ENCODE data around the gene COA1.
"Not testable (repeated sequence)": the region's sequence is repeated elsewhere in the genome, so short reads cannot be mapped to it uniquely, and the experiment has no call there.

DNA sequence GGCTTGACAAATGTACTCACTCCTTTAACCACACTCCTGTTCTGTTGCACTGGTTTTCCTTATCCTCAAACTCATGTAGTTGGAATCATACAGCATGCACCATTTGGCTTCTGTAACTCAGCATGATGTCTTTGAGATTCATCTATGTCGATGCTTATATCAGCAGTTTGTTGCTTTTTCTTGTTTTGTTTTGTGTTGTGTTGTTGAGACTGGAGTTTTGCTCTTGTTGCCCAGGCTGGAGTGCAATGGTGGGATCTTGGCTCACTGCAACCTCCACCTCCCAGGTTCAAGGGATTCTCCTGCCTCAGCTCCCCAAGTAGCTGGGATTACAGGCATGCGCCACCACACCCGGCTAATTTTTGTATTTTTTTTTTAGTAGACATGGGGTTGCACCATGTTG, 101.5 kb downstream of the COA1 start:
- TF ChIP-seq, protein P1, sequence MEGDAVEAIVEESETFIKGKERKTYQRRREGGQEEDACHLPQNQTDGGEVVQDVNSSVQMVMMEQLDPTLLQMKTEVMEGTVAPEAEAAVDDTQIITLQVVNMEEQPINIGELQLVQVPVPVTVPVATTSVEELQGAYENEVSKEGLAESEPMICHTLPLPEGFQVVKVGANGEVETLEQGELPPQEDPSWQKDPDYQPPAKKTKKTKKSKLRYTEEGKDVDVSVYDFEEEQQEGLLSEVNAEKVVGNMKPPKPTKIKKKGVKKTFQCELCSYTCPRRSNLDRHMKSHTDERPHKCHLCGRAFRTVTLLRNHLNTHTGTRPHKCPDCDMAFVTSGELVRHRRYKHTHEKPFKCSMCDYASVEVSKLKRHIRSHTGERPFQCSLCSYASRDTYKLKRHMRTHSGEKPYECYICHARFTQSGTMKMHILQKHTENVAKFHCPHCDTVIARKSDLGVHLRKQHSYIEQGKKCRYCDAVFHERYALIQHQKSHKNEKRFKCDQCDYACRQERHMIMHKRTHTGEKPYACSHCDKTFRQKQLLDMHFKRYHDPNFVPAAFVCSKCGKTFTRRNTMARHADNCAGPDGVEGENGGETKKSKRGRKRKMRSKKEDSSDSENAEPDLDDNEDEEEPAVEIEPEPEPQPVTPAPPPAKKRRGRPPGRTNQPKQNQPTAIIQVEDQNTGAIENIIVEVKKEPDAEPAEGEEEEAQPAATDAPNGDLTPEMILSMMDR (IDR thresholded peaks at IDR 0.05) = not testable (repeated sequence)
- not testable (repeated sequence) for TF ChIP-seq POLR2A (IDR thresholded peaks at IDR 0.05)

Data from esophagus squamous epithelium (tissue), 4 donors.